SK-N-SH (cell line): Measurements from ENCODE around the gene SKI.

ENCODE experiments used
- CTCF ChIP-seq: fragments of 200-600 bp; sonication (generic); IDR thresholded peaks from 2 replicates; pipeline ENCODE4 v1.6.1; 2017; ENCODE audit warnings: antibody characterized with exemption, mild to moderate bottlenecking, moderate library complexity
- EP300 ChIP-seq, 2 experiments: IDR thresholded peaks; 2 replicates each; pipeline versions ENCODE4 v1.4.0 to v1.6.1; 2012; ENCODE audit warnings: borderline replicate concordance in 1 of 2, low read depth in 1 of 2, low read length in 1 of 2
- MXI1 ChIP-seq: IDR thresholded peaks from 2 replicates; pipeline ENCODE4 v1.6.1; 2012; ENCODE audit warnings: mild to moderate bottlenecking, low read depth, low read length, improper control_type of control experiment
- NFIC ChIP-seq: IDR thresholded peaks from 2 replicates; pipeline ENCODE4 v1.4.0; 2012; ENCODE audit warnings: borderline replicate concordance
- POLR2AphosphoS5 ChIP-seq: IDR thresholded peaks from 2 replicates; pipeline ENCODE4 v1.6.1; 2012; ENCODE audit warnings: low read depth, low read length
- SMC3 ChIP-seq: IDR thresholded peaks from 2 replicates; pipeline ENCODE4 v1.6.1; 2012; ENCODE audit warnings: low read depth, low read length, improper control_type of control experiment
- YY1 ChIP-seq: IDR thresholded peaks from 2 replicates; pipeline ENCODE4 v1.4.0; 2012; ENCODE audit warnings: low read depth, mild to moderate bottlenecking

DNA sequence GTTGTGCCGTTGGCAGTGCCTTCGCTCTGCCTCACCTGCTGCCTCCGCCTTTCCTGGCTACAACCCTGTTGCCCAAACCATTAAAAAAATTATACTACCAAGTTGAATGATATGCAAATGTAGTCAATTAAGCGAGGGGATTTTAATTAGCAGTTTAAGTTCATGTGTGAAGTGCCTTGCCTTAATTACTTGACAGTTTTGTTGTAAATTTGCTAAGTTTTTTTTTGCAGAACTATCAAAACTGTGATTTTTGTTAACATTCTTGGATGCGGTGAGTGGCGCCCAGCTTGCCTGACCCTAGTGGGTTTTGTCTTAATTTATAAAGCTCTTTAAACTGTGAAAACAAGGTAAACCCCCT, 10.9 kb downstream of the SKI start:
- TF ChIP-seq NFIC, result no peak
- TF ChIP-seq CTCF, result no peak
- TF ChIP-seq YY1, result no peak
- no peak for TF ChIP-seq SMC3
- TF ChIP-seq POLR2AphosphoS5, result no peak
- TF ChIP-seq EP300 (IDR thresholded peaks at IDR 0.05; ENCODE audit: borderline replicate concordance in 1 of 2, low read depth in 1 of 2, low read length in 1 of 2), result no peak
- no peak for TF ChIP-seq MXI1
